ENCODE data around the gene RALGAPB.

RALGAPB gene

DNA sequence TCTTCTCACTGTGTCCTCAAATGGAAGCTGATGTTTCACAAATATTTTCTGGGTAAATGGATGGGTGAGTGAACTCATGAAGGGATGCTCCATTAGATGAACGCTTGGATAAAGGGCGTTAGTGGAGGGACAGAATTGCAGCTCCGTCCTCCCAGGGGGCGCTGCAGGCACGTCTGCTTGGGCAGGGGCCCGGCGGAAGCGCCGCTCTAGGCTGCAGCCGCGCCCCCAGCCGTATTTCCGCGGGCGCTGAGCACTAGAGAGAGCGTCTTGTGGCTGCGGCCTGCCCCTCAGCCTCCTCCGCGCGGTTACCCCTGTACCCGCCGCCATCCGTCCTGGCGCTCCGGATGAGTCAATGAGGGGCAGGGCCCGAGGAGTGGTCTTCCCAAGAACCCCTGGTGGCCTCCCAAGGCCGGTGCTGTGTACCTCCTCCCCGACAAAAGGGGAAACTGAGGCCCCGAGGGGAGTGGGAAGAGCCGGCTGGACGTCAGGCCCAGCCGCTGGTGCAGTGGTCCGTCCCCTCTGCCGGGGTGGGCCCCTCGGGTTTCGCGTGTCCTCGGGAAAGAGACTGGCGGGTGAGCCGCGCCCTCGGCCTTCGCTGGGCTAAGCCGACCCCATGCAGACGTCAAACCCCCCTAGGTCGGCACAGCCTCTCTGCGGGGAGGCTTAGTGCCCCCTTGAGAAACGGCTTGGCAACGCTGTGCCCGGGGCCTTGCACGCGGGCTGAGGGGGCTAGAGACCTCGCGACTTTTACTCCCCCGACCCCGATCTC, 26.0 kb upstream of the RALGAPB start (continued):
- TF ChIP-seq ZNF174 (tag by site-specific recombination; IDR thresholded peaks at IDR 0.05) (no peak), ZNF248 (tag by site-specific recombination; IDR thresholded peaks at IDR 0.05) (no peak), ZBTB48 (tag by site-specific recombination; IDR thresholded peaks at IDR 0.05) (peak; percentile 55; the same call in 1 of the 2 replicates), ZNF391 (tag by site-specific recombination; IDR thresholded peaks at IDR 0.05; ENCODE audit: borderline replicate concordance, low read depth) (peak; percentile 83; the same call in 1 of the 2 replicates), ZNF404 (tag by site-specific recombination; IDR thresholded peaks at IDR 0.05) (no peak), ZEB2 (tag by site-specific recombination; IDR thresholded peaks at IDR 0.05) (peak; percentile 87), ZNF132 (tag by site-specific recombination; IDR thresholded peaks at IDR 0.05; ENCODE audit: borderline replicate concordance) (no peak), RBAK (tag by site-specific recombination; IDR thresholded peaks at IDR 0.05) (no peak), SETDB1 (IDR thresholded peaks at IDR 0.05; ENCODE audit: insufficient read length, low read length) (no peak), ZNF175 (tag by site-specific recombination; IDR thresholded peaks at IDR 0.05) (no peak), ZNF701 (tag by site-specific recombination; IDR thresholded peaks at IDR 0.05) (no peak), ZNF114 (tag by site-specific recombination; IDR thresholded peaks at IDR 0.05) (no peak), KLF16 (tag by site-specific recombination; IDR thresholded peaks at IDR 0.05) (peak; percentile 100), BCL11B (tag by site-specific recombination; IDR thresholded peaks at IDR 0.05; ENCODE audit: low read depth) (no peak), ZNF354C (tag by site-specific recombination; IDR thresholded peaks at IDR 0.05; ENCODE audit: borderline replicate concordance, low read depth) (no peak), ZNF37A (tag by site-specific recombination; IDR thresholded peaks at IDR 0.05) (0 out of 2 replicates have a peak, but pooled peaks have one; percentile 30), ZNF2 (tag by site-specific recombination; IDR thresholded peaks at IDR 0.05) (no peak; the same call in none of the 2 replicates), SP3 (tag by site-specific recombination; IDR thresholded peaks at IDR 0.05) (peak; percentile 84), ZNF155 (tag by site-specific recombination; IDR thresholded peaks at IDR 0.05) (no peak), ZNF571 (tag by site-specific recombination; IDR thresholded peaks at IDR 0.05) (no peak), ZSCAN23 (tag by site-specific recombination; IDR thresholded peaks at IDR 0.05) (peak; percentile 96), HOXD13 (CRISPR knock-in tag; IDR thresholded peaks at IDR 0.05; ENCODE audit: borderline replicate concordance) (0 out of 2 replicates have a peak, but pooled peaks have one; percentile 38), ZNF501 (tag by site-specific recombination; IDR thresholded peaks at IDR 0.05) (peak; percentile 92), ZNF600 (tag by site-specific recombination; IDR thresholded peaks at IDR 0.05) (peak; percentile 70), ZNF514 (tag by site-specific recombination; IDR thresholded peaks at IDR 0.05) (no peak), WT1 (tag by site-specific recombination; IDR thresholded peaks at IDR 0.05) (peak; percentile 36; the same call in 1 of the 2 replicates), GLIS1 (tag by site-specific recombination; IDR thresholded peaks at IDR 0.05) (0 out of 2 replicates have a peak, but pooled peaks have one; percentile 20), ZNF214 (tag by site-specific recombination; IDR thresholded peaks at IDR 0.05; ENCODE audit: borderline replicate concordance) (no peak)
- TF ChIP-seq, protein P1, sequence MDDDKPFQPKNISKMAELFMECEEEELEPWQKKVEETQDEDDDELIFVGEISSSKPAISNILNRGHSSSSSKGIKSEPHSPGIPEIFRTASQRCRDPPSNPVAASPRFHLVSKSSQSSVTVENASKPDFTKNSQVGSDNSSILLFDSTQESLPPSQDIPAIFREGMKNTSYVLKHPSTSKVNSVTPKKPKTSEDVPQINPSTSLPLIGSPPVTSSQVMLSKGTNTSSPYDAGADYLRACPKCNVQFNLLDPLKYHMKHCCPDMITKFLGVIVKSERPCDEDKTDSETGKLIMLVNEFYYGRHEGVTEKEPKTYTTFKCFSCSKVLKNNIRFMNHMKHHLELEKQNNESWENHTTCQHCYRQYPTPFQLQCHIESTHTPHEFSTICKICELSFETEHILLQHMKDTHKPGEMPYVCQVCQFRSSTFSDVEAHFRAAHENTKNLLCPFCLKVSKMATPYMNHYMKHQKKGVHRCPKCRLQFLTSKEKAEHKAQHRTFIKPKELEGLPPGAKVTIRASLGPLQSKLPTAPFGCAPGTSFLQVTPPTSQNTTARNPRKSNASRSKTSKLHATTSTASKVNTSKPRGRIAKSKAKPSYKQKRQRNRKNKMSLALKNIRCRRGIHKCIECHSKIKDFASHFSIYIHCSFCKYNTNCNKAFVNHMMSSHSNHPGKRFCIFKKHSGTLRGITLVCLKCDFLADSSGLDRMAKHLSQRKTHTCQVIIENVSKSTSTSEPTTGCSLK (tag by site-specific recombination; IDR thresholded peaks at IDR 0.05) = no peak
- TF ChIP-seq, protein P2, sequence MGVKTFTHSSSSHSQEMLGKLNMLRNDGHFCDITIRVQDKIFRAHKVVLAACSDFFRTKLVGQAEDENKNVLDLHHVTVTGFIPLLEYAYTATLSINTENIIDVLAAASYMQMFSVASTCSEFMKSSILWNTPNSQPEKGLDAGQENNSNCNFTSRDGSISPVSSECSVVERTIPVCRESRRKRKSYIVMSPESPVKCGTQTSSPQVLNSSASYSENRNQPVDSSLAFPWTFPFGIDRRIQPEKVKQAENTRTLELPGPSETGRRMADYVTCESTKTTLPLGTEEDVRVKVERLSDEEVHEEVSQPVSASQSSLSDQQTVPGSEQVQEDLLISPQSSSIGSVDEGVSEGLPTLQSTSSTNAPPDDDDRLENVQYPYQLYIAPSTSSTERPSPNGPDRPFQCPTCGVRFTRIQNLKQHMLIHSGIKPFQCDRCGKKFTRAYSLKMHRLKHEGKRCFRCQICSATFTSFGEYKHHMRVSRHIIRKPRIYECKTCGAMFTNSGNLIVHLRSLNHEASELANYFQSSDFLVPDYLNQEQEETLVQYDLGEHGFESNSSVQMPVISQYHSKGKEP (tag by site-specific recombination; IDR thresholded peaks at IDR 0.05) = no peak; the same call in 1 of the 2 replicates
- TF ChIP-seq, protein P3, sequence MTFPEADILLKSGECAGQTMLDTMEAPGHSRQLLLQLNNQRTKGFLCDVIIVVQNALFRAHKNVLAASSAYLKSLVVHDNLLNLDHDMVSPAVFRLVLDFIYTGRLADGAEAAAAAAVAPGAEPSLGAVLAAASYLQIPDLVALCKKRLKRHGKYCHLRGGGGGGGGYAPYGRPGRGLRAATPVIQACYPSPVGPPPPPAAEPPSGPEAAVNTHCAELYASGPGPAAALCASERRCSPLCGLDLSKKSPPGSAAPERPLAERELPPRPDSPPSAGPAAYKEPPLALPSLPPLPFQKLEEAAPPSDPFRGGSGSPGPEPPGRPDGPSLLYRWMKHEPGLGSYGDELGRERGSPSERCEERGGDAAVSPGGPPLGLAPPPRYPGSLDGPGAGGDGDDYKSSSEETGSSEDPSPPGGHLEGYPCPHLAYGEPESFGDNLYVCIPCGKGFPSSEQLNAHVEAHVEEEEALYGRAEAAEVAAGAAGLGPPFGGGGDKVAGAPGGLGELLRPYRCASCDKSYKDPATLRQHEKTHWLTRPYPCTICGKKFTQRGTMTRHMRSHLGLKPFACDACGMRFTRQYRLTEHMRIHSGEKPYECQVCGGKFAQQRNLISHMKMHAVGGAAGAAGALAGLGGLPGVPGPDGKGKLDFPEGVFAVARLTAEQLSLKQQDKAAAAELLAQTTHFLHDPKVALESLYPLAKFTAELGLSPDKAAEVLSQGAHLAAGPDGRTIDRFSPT (tag by site-specific recombination; IDR thresholded peaks at IDR 0.05) = peak; percentile 63; the same call in 1 of the 2 replicates
- TF ChIP-seq, protein P4, sequence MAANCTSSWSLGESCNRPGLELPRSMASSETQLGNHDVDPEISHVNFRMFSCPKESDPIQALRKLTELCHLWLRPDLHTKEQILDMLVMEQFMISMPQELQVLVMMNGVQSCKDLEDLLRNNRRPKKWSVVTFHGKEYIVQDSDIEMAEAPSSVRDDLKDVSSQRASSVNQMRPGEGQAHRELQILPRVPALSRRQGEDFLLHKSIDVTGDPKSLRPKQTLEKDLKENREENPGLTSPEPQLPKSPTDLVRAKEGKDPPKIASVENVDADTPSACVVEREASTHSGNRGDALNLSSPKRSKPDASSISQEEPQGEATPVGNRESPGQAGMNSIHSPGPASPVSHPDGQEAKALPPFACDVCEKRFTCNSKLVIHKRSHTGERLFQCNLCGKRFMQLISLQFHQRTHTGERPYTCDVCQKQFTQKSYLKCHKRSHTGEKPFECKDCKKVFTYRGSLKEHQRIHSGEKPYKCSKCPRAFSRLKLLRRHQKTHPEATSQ (tag by site-specific recombination; IDR thresholded peaks at IDR 0.05) = peak; percentile 93; the same call in 1 of the 2 replicates

All from HEK293 (cell line).